GM12878 (cell line): ENCODE measurements around the gene MAN2B2. TPM values are rescaled to one million over a fixed set of nuclear protein-coding genes. Genes with fewer than 3 reads are reported as not detected.

Experiments used
- ATAC-seq: fragments of 200-7000 bp; cut with Tn5 transposase; 3 replicates; pipeline ENCODE4 v1.9.1; 2020; ENCODE audit warnings: mild to moderate bottlenecking, moderate library complexity
- BruUV-seq: library from RNA; stranded (reverse); fragments of 400-500 nt; replicated peaks from 2 replicates; lab custom pipeline; 2021; lab: Mats Ljungman, UMichigan
- CTCF ChIA-PET: fragments of 300-600 bp; sonication (Branson Sonifier 250); formaldehyde crosslinking; extraction: SDS; loops from one replicate; lab custom pipeline; 2021; ENCODE audit warnings: inconsistent platforms; lab: Yijun Ruan, JAX
- POLR2A ChIA-PET: fragments of 350-600 bp; formaldehyde crosslinking; extraction: SDS; loops from one replicate; lab custom pipeline; 2021; ENCODE audit warnings: inconsistent platforms; lab: Charles Lee
- RAD21 ChIA-PET: fragments of 300-600 bp; sonication (Branson Sonifier 250); formaldehyde crosslinking; loops from one replicate; lab custom pipeline; 2023; ENCODE audit warnings: antibody characterized with exemption; ENCODE audit not compliant: unreplicated experiment; lab: Charles Lee
- SMC1A ChIA-PET: fragments of 300-600 bp; sonication (Branson Sonifier 250); formaldehyde crosslinking; loops from one replicate; lab custom pipeline; 2023; ENCODE audit not compliant: unreplicated experiment, uncharacterized antibody; lab: Charles Lee
- DNase-seq: peaks from one replicate; pipeline ENCODE4 v3.0.0-alpha.2; 2011; ENCODE audit warnings: low read depth, low spot score
- FAIRE-seq: peaks from 3 replicates; lab custom pipeline; 2011; peaks lifted over from hg19 to GRCh38; lab: Jason Lieb, UNC
- H2AFZ ChIP-seq: 2 replicates; pipeline ENCODE4 v1.6.0; 2011; ENCODE audit warnings: low read depth, low read length, control low read depth; ENCODE audit not compliant: control insufficient read depth
- H3K27ac ChIP-seq: 2 replicates; pipeline ENCODE4 v1.5.1; 2011; ENCODE audit warnings: control low read depth; ENCODE audit not compliant: control insufficient read depth, insufficient read depth
- H3K27me3 ChIP-seq, 2 experiments: replicated peaks in 1 of 2; 2 replicates each; pipeline versions ENCODE4 v1.6.0 to v1.6.1; 2011; ENCODE audit warnings: low read length in 1 of 2; ENCODE audit not compliant: control insufficient read depth in 2 of 2, insufficient read depth in 2 of 2
- H3K36me3 ChIP-seq, 2 experiments: 2 replicates each; pipeline ENCODE4 v1.5.1; 2011; ENCODE audit warnings: low read length in 1 of 2; ENCODE audit not compliant: control insufficient read depth in 2 of 2, insufficient read depth in 2 of 2
- H3K4me1 ChIP-seq: 2 replicates; pipeline ENCODE4 v1.6.1; 2011; ENCODE audit warnings: mild to moderate bottlenecking, low read length, moderate library complexity, mixed read lengths; ENCODE audit not compliant: control insufficient read depth, insufficient read depth
- H3K4me2 ChIP-seq: 2 replicates; pipeline ENCODE4 v1.6.0; 2011; ENCODE audit warnings: control low read depth; ENCODE audit not compliant: control insufficient read depth, insufficient read depth
- H3K4me3 ChIP-seq: fragments of 200-600 bp; sonication (generic); 2 replicates; pipeline ENCODE4 v1.5.1; 2016
- H3K79me2 ChIP-seq: 2 replicates; pipeline ENCODE4 v1.6.0; 2011; ENCODE audit warnings: low read length; ENCODE audit not compliant: control insufficient read depth, insufficient read depth
- H3K9ac ChIP-seq: 2 replicates; pipeline ENCODE4 v1.8.0; 2011; ENCODE audit warnings: low read length, control low read depth, mixed read lengths; ENCODE audit not compliant: control insufficient read depth, insufficient read depth
- H3K9me3 ChIP-seq: replicated peaks from 3 replicates; pipeline ENCODE4 v1.5.1; 2011; ENCODE audit warnings: mild to moderate bottlenecking, low read length; ENCODE audit not compliant: control insufficient read depth, insufficient read depth
- H4K20me1 ChIP-seq: 2 replicates; pipeline ENCODE4 v1.6.0; 2011; ENCODE audit not compliant: control insufficient read depth, insufficient read depth
- ASH2L ChIP-seq: fragments of 300-600, 200-600 bp; sonication (generic); IDR thresholded peaks from 2 replicates; pipeline ENCODE4 v1.6.1; 2017; ENCODE audit warnings: low read depth, mild to moderate bottlenecking, borderline replicate concordance
- CBFB ChIP-seq: IDR thresholded peaks from 2 replicates; pipeline ENCODE4 v1.6.1; 2016; ENCODE audit warnings: antibody characterized with exemption, low read depth
- E2F4 ChIP-seq: IDR thresholded peaks from 2 replicates; pipeline ENCODE4 v1.6.1; 2012; ENCODE audit warnings: low read depth, low read length, improper control_type of control experiment
- EED ChIP-seq: sonication (generic); IDR thresholded peaks from 2 replicates; pipeline ENCODE4 v1.6.1; 2016; ENCODE audit warnings: antibody characterized with exemption, low read depth
- FOXM1 ChIP-seq: IDR thresholded peaks from 2 replicates; pipeline ENCODE4 v1.6.1; 2012; ENCODE audit warnings: low read depth, mild to moderate bottlenecking, inconsistent platforms, low read length, moderate library complexity
- POLR2A ChIP-seq: IDR thresholded peaks from 2 replicates; pipeline ENCODE4 v1.6.1; 2011; ENCODE audit warnings: low read depth, mild to moderate bottlenecking, low read length
- SP1 ChIP-seq: IDR thresholded peaks from one replicate; pipeline ENCODE4 v1.6.1; 2011; ENCODE audit warnings: low read depth, low read length
- ZNF592 ChIP-seq: fragments of 450-650 bp; IDR thresholded peaks from 2 replicates; pipeline ENCODE4 v1.6.1; 2017; ENCODE audit warnings: mild to moderate bottlenecking, moderate library complexity
- WGBS: methylation state at CpG from one replicate; pipeline ENCODE4 v1.1.6; 2016; ENCODE audit warnings: low lambda C conversion rate; ENCODE audit not compliant: insufficient replicate concordance, insufficient coverage; ENCODE audit errors: missing lambda C conversion rate; 5-methylcytosine and 5-hydroxymethylcytosine counted together
- in situ Hi-C: fragments of 300-500 bp; cut with MboI; formaldehyde crosslinking; loops from 9 replicates; pipeline ENCODE4 v1.14.3; 2018; ENCODE audit warnings: mixed read lengths
- intact Hi-C: fragments of 100-400 bp; cut with micrococcal nuclease; formaldehyde crosslinking; loops from one replicate; pipeline ENCODE4 v1.14.2; 2022; ENCODE audit not compliant: unreplicated experiment
- polyA plus RNA-seq, 11 experiments: library from polyadenylated mRNA; depleted of rRNA in 4 of 11; unstranded in 6 of 11; stranded (reverse) in 5 of 11; fragments of >200 nt; fragmentation: Nextera tagmentation in 4 of 11; fragmentation: Illumina TruSeq in 1 of 11; extraction: Ambion mirVana in 4 of 11; extraction: Trizol in 1 of 11; gene quantifications; 1 replicate in 1 of 11; 2 replicates in 10 of 11; pipeline versions ENCODE4 v1.2.1 to v1.2.3, GENCODE V29; 2011 to 2016; ENCODE audit warnings: inconsistent platforms in 2 of 11, missing spikeins in 2 of 11, low read depth in 1 of 11
- total RNA-seq, 4 experiments: library from RNA; depleted of rRNA in 3 of 4; stranded (reverse); fragments of >200 nt in 3 of 4; fragmentation: Illumina TruSeq in 1 of 4; extraction: Trizol in 1 of 4; gene quantifications; 2 replicates each; pipeline versions ENCODE4 v1.2.1 to v1.2.3, GENCODE V29; 2013 to 2021

The MAN2B2 gene
- total and polyA plus RNA-seq, 10 of the 15 experiments (the other 5 are each of a cell fraction or from before 2014, with no cell fraction given) = 0.47 to 14.5 (median 7.0) TPM

GRCh38 chr4:6532102-6532501 is 42.9 kb upstream of the MAN2B2 start:
- intact Hi-C loops (no loop called here), in situ Hi-C loops (no loop called here)
- H3K4me2 ChIP-seq = no peak overlapping the region
- H3K9ac ChIP-seq = no peak overlapping the region
- FAIRE-seq = no peak
- H2AFZ ChIP-seq = no peak overlapping the region
- H3K36me3 ChIP-seq = no peaks in the 10 kb centered on the region
- SMC1A ChIA-PET = no interaction called here
- CTCF ChIA-PET = no interaction called here
- ATAC-seq = no peak
- no peak overlapping the region for H3K4me3 ChIP-seq
- BruUV-seq = no TSS peak
- H3K79me2 ChIP-seq = no peaks in the 10 kb centered on the region
- RAD21 ChIA-PET = no interaction called here
- no peak for DNase-seq
- no peak overlapping the region for H3K27ac ChIP-seq
- no peaks in the 10 kb centered on the region for H3K4me1 ChIP-seq
- H4K20me1 ChIP-seq = no peaks in the 10 kb centered on the region
- H3K27me3 ChIP-seq = peaks cover 0 to 2% of the 10 kb centered on the region in 2 experiments; a peak in 2 of 4 replicates
- no peaks in the 10 kb centered on the region; the same call in 2 of the 3 replicates for H3K9me3 ChIP-seq
- 10% methylated on average over 3 of the region's 3 CpGs for WGBS
- TF ChIP-seq E2F4 (no peak), ASH2L (no peak), ZNF592 (no peak), POLR2A (no peak), CBFB (no peak), EED (no peak), FOXM1 (no peak), SP1 (no peak)
- POLR2A ChIA-PET = no interaction called here
